ENCODE measurements around the gene RPS27A. TPM values are rescaled to one million over a fixed set of nuclear protein-coding genes. Genes with fewer than 3 reads are reported as not detected.

The RPS27A gene
- total and polyA plus RNA-seq, 9 of the 15 experiments (the other 6 are each of a cell fraction or from before 2014, with no cell fraction given): 1,383 to 3,282 (median 2,242) TPM

GRCh38 chr2:55268907-55269644 lies 36.6 kb downstream of the RPS27A start, which contains the start of gene MTIF2 (continued):
- TF ChIP-seq PHF20 (IDR thresholded peaks at IDR 0.05; ENCODE audit: partially characterized antibody): peak; percentile 99
- TF ChIP-seq MCM5 (IDR thresholded peaks at IDR 0.05; ENCODE audit: low read depth): no peak
- TF ChIP-seq YY1 (IDR thresholded peaks at IDR 0.05; ENCODE audit: borderline replicate concordance in 1 of 3, control insufficient read depth in 1 of 3, extremely low read depth in 1 of 3, insufficient read depth in 3 of 3, insufficient read length in 1 of 3, insufficient replicate concordance in 2 of 3, low read depth in 1 of 3, low read length in 2 of 3): peak in 2 of 3 experiments; percentile 85 to 87
- peak; percentile 39 to 74 for TF ChIP-seq AFF1 (IDR thresholded peaks at IDR 0.05; ENCODE audit: low read depth in 1 of 2, partially characterized antibody in 2 of 2)
- TF ChIP-seq ZFPM2 (CRISPR knock-in tag; IDR thresholded peaks at IDR 0.05): no peak
- no peak for TF ChIP-seq HSF4 (CRISPR knock-in tag; IDR thresholded peaks at IDR 0.05; ENCODE audit: borderline replicate concordance)
- TF ChIP-seq RBBP5 (IDR thresholded peaks at IDR 0.05; ENCODE audit: borderline replicate concordance, insufficient read depth, low read length, poor library complexity, severe bottlenecking): peak; percentile 97
- 0 out of 2 replicates have a peak, but pooled peaks have one; percentile 35 for TF ChIP-seq TEAD2 (tag; IDR thresholded peaks at IDR 0.05)
- peak; percentile 99 for TF ChIP-seq ESRRA (IDR thresholded peaks at IDR 0.05; ENCODE audit: borderline replicate concordance, low read depth)
- 0 out of 2 replicates have a peak, but pooled peaks have one; percentile 71 for TF ChIP-seq ZKSCAN8 (CRISPR knock-in tag; IDR thresholded peaks at IDR 0.05)
- 0 out of 2 replicates have a peak, but pooled peaks have one; percentile 35 for TF ChIP-seq HDGF (IDR thresholded peaks at IDR 0.05)
- peak; percentile 100 for TF ChIP-seq ZNF512 (tag; IDR thresholded peaks at IDR 0.05)
- peak; percentile 92 for TF ChIP-seq HCFC1 (IDR thresholded peaks at IDR 0.05; ENCODE audit: low read depth, low read length)
- TF ChIP-seq NFIC (IDR thresholded peaks at IDR 0.05): peak; percentile 61
- TF ChIP-seq ZKSCAN1 (IDR thresholded peaks at IDR 0.05; ENCODE audit: low read depth, low read length): peak; percentile 72; the same call in 1 of the 2 replicates
- TF ChIP-seq SIN3A (IDR thresholded peaks at IDR 0.05; ENCODE audit: borderline replicate concordance in 2 of 2, control insufficient read depth in 1 of 2, low read depth in 2 of 2, low read length in 2 of 2): peak; percentile 75 to 81; a peak in 2 of 4 replicates
- peak in 1 of 2 experiments; percentile 98; a peak in 2 of 4 replicates for TF ChIP-seq BCLAF1 (IDR thresholded peaks at IDR 0.05; ENCODE audit: borderline replicate concordance in 1 of 2, control insufficient read depth in 1 of 2, low read depth in 2 of 2, low read length in 1 of 2)
